Spleen (tissue), 11 donors: Measurements from ENCODE around the gene CD164. TPM values are rescaled to one million over a fixed set of nuclear protein-coding genes. Genes with fewer than 3 reads are reported as not detected.

Experiments
- DNase-seq: peaks from one replicate; pipeline ENCODE4 v3.0.0-alpha.2; 2020
- H3K27ac ChIP-seq, 8 donors: fragments of 200-600 bp; sonication (generic) in 7 of 8; 1 replicate in 4 of 8; 2 replicates in 4 of 8; pipeline versions ENCODE4 v1.5.0 to v1.8.0; 2016 to 2021; ENCODE audit warnings: inconsistent platforms in 4 of 8, mild to moderate bottlenecking in 4 of 8, moderate library complexity in 1 of 8
- H3K27me3 ChIP-seq, 7 donors: fragments of 200-600 bp; sonication (generic) in 6 of 7; replicated peaks in 1 of 7; 1 replicate in 4 of 7; 2 replicates in 3 of 7; pipeline versions ENCODE4 v1.5.0 to v1.8.0; 2016 to 2021; ENCODE audit warnings: inconsistent platforms in 3 of 7, mild to moderate bottlenecking in 1 of 7
- H3K36me3 ChIP-seq, 6 donors: fragments of 200-600 bp; sonication (generic) in 5 of 6; 1 replicate in 4 of 6; 2 replicates in 2 of 6; pipeline versions ENCODE4 v1.5.0 to v1.8.0; 2016 to 2021; ENCODE audit warnings: inconsistent platforms in 2 of 6
- H3K4me1 ChIP-seq, 6 donors: fragments of 200-600 bp; sonication (generic) in 5 of 6; 1 replicate in 3 of 6; 2 replicates in 3 of 6; pipeline versions ENCODE4 v1.5.0 to v1.8.0; 2016 to 2021; ENCODE audit warnings: inconsistent platforms in 3 of 6
- H3K4me3 ChIP-seq, 8 donors: fragments of 200-600 bp; sonication (generic) in 7 of 8; 1 replicate in 4 of 8; 2 replicates in 4 of 8; pipeline versions ENCODE4 v1.5.0 to v1.8.0; 2016 to 2021; ENCODE audit warnings: inconsistent platforms in 4 of 8, mild to moderate bottlenecking in 4 of 8, moderate library complexity in 2 of 8
- H3K9me3 ChIP-seq, 8 donors: fragments of 200-600 bp; sonication (generic) in 7 of 8; 1 replicate in 4 of 8; 2 replicates in 4 of 8; pipeline versions ENCODE4 v1.5.0 to v1.8.0; 2016 to 2021; ENCODE audit warnings: inconsistent platforms in 4 of 8
- CTCF ChIP-seq, 11 experiments: fragments of 200-600 bp in 7 of 11; fragments of 450-650 bp in 4 of 11; sonication (generic) in 4 of 11; IDR thresholded peaks in 8 of 11; conservative IDR thresholded peaks in 3 of 11; 1 replicate in 7 of 11; 2 replicates in 4 of 11; pipeline versions ENCODE4 v1.4.0 to v1.8.0; 2016 to 2021; ENCODE audit warnings: antibody characterized with exemption in 11 of 11, inconsistent platforms in 4 of 11, mild to moderate bottlenecking in 1 of 11
- POLR2A ChIP-seq, 3 donors: fragments of 450-650 bp; IDR thresholded peaks; one replicate each; pipeline ENCODE4 v1.5.1; 2017; ENCODE audit warnings: antibody characterized with exemption in 3 of 3, mild to moderate bottlenecking in 1 of 3
- POLR2AphosphoS5 ChIP-seq, 3 donors: sonication (generic); formaldehyde crosslinking; IDR thresholded peaks; one replicate each; pipeline ENCODE4 v1.5.1; 2017; ENCODE audit warnings: antibody characterized with exemption in 3 of 3
- WGBS, 5 donors: extraction: QIAGEN DNeasy Blood & Tissue Kit in 3 of 5; methylation state at CpG; one replicate each; pipeline versions ENCODE4 v1.1.5 to v1.1.7; 2013 to 2018; 5-methylcytosine and 5-hydroxymethylcytosine counted together
- intact Hi-C: fragments of 100-400 bp; cut with DNase I; formaldehyde crosslinking; loops from one replicate; pipeline ENCODE4 v1.15.0; 2023; ENCODE audit warnings: low total_unique reads
- polyA plus RNA-seq, 3 donors: library from polyadenylated mRNA; stranded (reverse); fragments of 200-250 nt; gene quantifications; one replicate each; pipeline ENCODE4 v1.2.1, GENCODE V29; 2013
- total RNA-seq, 7 donors: library from RNA; depleted of rRNA in 3 of 7; stranded (reverse); fragments of >200 nt in 3 of 7; fragmentation: NEBNext Ultra II Directional in 4 of 7; extraction: Animal tissue kit (Norgen Biotek cat#: 25700) in 4 of 7; gene quantifications; one replicate each; pipeline versions ENCODE4 v1.1.0 to v1.2.1, GENCODE V29; 2016 to 2021
- donor health status: healthy with polysubstance abuse.
- donor health status: DM: no; HTN: no; CAD: no; lungs with moderate emphysema.
- donor health status: DM: no; HTN: no; CAD: no.
- donor health status: Bipolar disorder and iron deficiency.
- donor health status: healthy.
- donor health status: DM: no; HTN: no; CAD: no.
- donor health status: DM: yes; HTN: yes; CAD: no.

Gene CD164
- total and polyA plus RNA-seq, 10 donors, result 79.4 to 249 (median 210) TPM

GRCh38 chr6:109411034-109411433 lies 28.8 kb upstream of the CD164 start:
- intact Hi-C loops, result no loop called here
- TF ChIP-seq POLR2AphosphoS5 (IDR thresholded peaks at IDR 0.05) (no peak), CTCF (IDR thresholded peaks at IDR 0.05 in 8 of 11, conservative IDR thresholded peaks at IDR 0.05 in 3 of 11) (no peak), POLR2A (IDR thresholded peaks at IDR 0.05) (no peak)
- no peak overlapping the region for H3K27ac ChIP-seq
- H3K36me3 ChIP-seq, result no peaks in the 10 kb centered on the region
- peaks cover 0 to 6% (median 0%) of the 10 kb centered on the region in 8 donors for H3K9me3 ChIP-seq
- no peaks in the 10 kb centered on the region for H3K27me3 ChIP-seq
- WGBS, 5 donors, result 94 to 100% (median 95%) methylated on average over 2 of the region's 2 CpGs
- no peak for DNase-seq
- no peak overlapping the region for H3K4me3 ChIP-seq
- H3K4me1 ChIP-seq, result no peaks in the 10 kb centered on the region

- TF ChIP-seq POLR2A (IDR thresholded peaks at IDR 0.05) (no peak), CTCF (IDR thresholded peaks at IDR 0.05 in 8 of 11, conservative IDR thresholded peaks at IDR 0.05 in 3 of 11) (no peak), POLR2AphosphoS5 (IDR thresholded peaks at IDR 0.05) (no peak)
- DNase-seq, result no peak
- Histone ChIP-seq H3K4me3 (no peak overlapping the region), H3K9me3 (no peaks in the 10 kb centered on the region), H3K4me1 (no peaks in the 10 kb centered on the region), H3K27me3 (no peaks in the 10 kb centered on the region), H3K27ac (no peak overlapping the region), H3K36me3 (no peaks in the 10 kb centered on the region)
- intact Hi-C loops, result no loop called here
- 81 to 89% (median 84%) methylated on average over 4 of the region's 4 CpGs for WGBS, 5 donors
These were observed 23.9 kb upstream of the CD164 start for GRCh38 chr6:109406196-109406595.

- 38 to 63% (median 51%) methylated on average over 4 of the region's 4 CpGs for WGBS, 5 donors
- TF ChIP-seq CTCF (IDR thresholded peaks at IDR 0.05 in 8 of 11, conservative IDR thresholded peaks at IDR 0.05 in 3 of 11) (peak in 1 of 11 experiments; percentile 9), POLR2AphosphoS5 (IDR thresholded peaks at IDR 0.05) (no peak)
- Histone ChIP-seq H3K4me3 (no peak overlapping the region), H3K27me3 (no peaks in the 10 kb centered on the region), H3K27ac (no peak overlapping the region), H3K36me3 (no peaks in the 10 kb centered on the region), H3K4me1 (no peaks in the 10 kb centered on the region), H3K9me3 (no peaks in the 10 kb centered on the region)
- DNase-seq, result no peak
- intact Hi-C loops, result no loop called here
These were observed 14.8 kb upstream of the CD164 start for GRCh38 chr6:109397020-109397419.

- Histone ChIP-seq H3K9me3 (no peaks in the 10 kb centered on the region), H3K27me3 (no peaks in the 10 kb centered on the region), H3K27ac (no peak overlapping the region), H3K4me1 (no peaks in the 10 kb centered on the region), H3K36me3 (no peaks in the 10 kb centered on the region), H3K4me3 (no peak overlapping the region)
- intact Hi-C loops, result no loop called here
- DNase-seq, result no peak
- TF ChIP-seq POLR2AphosphoS5 (IDR thresholded peaks at IDR 0.05), result no peak
- TF ChIP-seq CTCF (IDR thresholded peaks at IDR 0.05 in 8 of 11, conservative IDR thresholded peaks at IDR 0.05 in 3 of 11), result no peak
- no peak for TF ChIP-seq POLR2A (IDR thresholded peaks at IDR 0.05)
- 80 to 88% (median 83%) methylated on average over 12 of the region's 12 CpGs for WGBS, 5 donors
These were observed 13.9 kb upstream of the CD164 start for GRCh38 chr6:109396046-109396718.
